ENCODE data around the gene GMNN. TPM values are rescaled to one million over a fixed set of nuclear protein-coding genes. Genes with fewer than 3 reads are reported as not detected.

The GMNN gene
- total RNA-seq, 4 donors from 2014 or later: 5.5 to 20.7 (median 13.9) TPM

- 2 to 4% methylated on average over 20 of the region's 20 CpGs for WGBS, 2 donors
- Histone ChIP-seq H3K9me3 (no peaks in the 10 kb centered on the region), H3K27me3 (no peaks in the 10 kb centered on the region), H3K36me3 (no peaks in the 10 kb centered on the region), H3K4me3 (peak overlapping the region; percentile 95 to 99 (median 98)), H3K4me1 (peaks cover 0 to 16% (median 3%) of the 10 kb centered on the region in 4 donors), H3K27ac (peak overlapping the region; percentile 93 to 99 (median 99))
- no peak for TF ChIP-seq POLR2A (IDR thresholded peaks at IDR 0.05)
- TF ChIP-seq CTCF (IDR thresholded peaks at IDR 0.05): no peak
- no peak for TF ChIP-seq EP300 (IDR thresholded peaks at IDR 0.05)
- DNase-seq (ENCODE audit: low spot score in 2 of 2): no peak
These were observed 852 bp downstream of the GMNN start for GRCh38 chr6:24775520-24776058.

GRCh38 chr6:24777227-24777626, 2.5 kb downstream of the GMNN start:
- H3K9me3 ChIP-seq: no peaks in the 10 kb centered on the region
- H3K27me3 ChIP-seq: no peaks in the 10 kb centered on the region
- peaks cover 0 to 11% (median 0%) of the 10 kb centered on the region in 3 donors for H3K36me3 ChIP-seq
- TF ChIP-seq CTCF (IDR thresholded peaks at IDR 0.05) (no peak), POLR2A (IDR thresholded peaks at IDR 0.05) (no peak), EP300 (IDR thresholded peaks at IDR 0.05) (no peak)
- H3K4me3 ChIP-seq: no peak overlapping the region
- 63 to 69% methylated on average over 1 of the region's 1 CpG for WGBS, 2 donors
- H3K4me1 ChIP-seq: peaks cover 0 to 16% (median 3%) of the 10 kb centered on the region in 4 donors
- no peak for DNase-seq (ENCODE audit: low spot score in 2 of 2)
- H3K27ac ChIP-seq: no peak overlapping the region

- WGBS, 2 donors: 98 to 100% methylated on average over 1 of the region's 1 CpG
- H3K4me3 ChIP-seq: no peak overlapping the region
- no peak for TF ChIP-seq CTCF (IDR thresholded peaks at IDR 0.05)
- no peak for TF ChIP-seq POLR2A (IDR thresholded peaks at IDR 0.05)
- TF ChIP-seq EP300 (IDR thresholded peaks at IDR 0.05): no peak
- H3K27ac ChIP-seq: no peak overlapping the region
- no peaks in the 10 kb centered on the region for H3K9me3 ChIP-seq
- H3K27me3 ChIP-seq: no peaks in the 10 kb centered on the region
- peaks cover 0 to 16% (median 3%) of the 10 kb centered on the region in 4 donors for H3K4me1 ChIP-seq
- no peak for DNase-seq (ENCODE audit: low spot score in 2 of 2)
- H3K36me3 ChIP-seq: peaks cover 0 to 12% (median 0%) of the 10 kb centered on the region in 3 donors
These were observed 3.4 kb downstream of the GMNN start for GRCh38 chr6:24778121-24778520.

- H3K36me3 ChIP-seq: peaks cover 0 to 12% (median 0%) of the 10 kb centered on the region in 3 donors
- no peak overlapping the region for H3K27ac ChIP-seq
- H3K4me1 ChIP-seq: peaks cover 0 to 16% (median 3%) of the 10 kb centered on the region in 4 donors
- H3K27me3 ChIP-seq: no peaks in the 10 kb centered on the region
- DNase-seq (ENCODE audit: low spot score in 2 of 2): no peak
- TF ChIP-seq POLR2A (IDR thresholded peaks at IDR 0.05): no peak
- no peak for TF ChIP-seq EP300 (IDR thresholded peaks at IDR 0.05)
- no peak for TF ChIP-seq CTCF (IDR thresholded peaks at IDR 0.05)
- H3K4me3 ChIP-seq: no peak overlapping the region
- no peaks in the 10 kb centered on the region for H3K9me3 ChIP-seq
These were observed 4.1 kb downstream of the GMNN start for GRCh38 chr6:24778878-24779277.

GRCh38 chr6:24779416-24780016, 4.8 kb downstream of the GMNN start:
- TF ChIP-seq POLR2A (IDR thresholded peaks at IDR 0.05) (no peak), EP300 (IDR thresholded peaks at IDR 0.05) (no peak), CTCF (IDR thresholded peaks at IDR 0.05) (no peak)
- WGBS, 2 donors: 78 to 79% methylated on average over 3 of the region's 3 CpGs
- no peaks in the 10 kb centered on the region for H3K27me3 ChIP-seq
- DNase-seq (ENCODE audit: low spot score in 2 of 2): no peak
- no peak overlapping the region for H3K27ac ChIP-seq
- H3K36me3 ChIP-seq: peaks cover 0 to 18% (median 0%) of the 10 kb centered on the region in 3 donors
- H3K9me3 ChIP-seq: no peaks in the 10 kb centered on the region
- H3K4me3 ChIP-seq: no peak overlapping the region
- peaks cover 0 to 12% (median 0%) of the 10 kb centered on the region in 4 donors for H3K4me1 ChIP-seq

Data from tibial nerve (tissue), 4 donors.